Activated CD4-positive, alpha-beta T cell treated with anti-CD3 and anti-CD28 coated beads, Interleukin-2, amount 10 ng/mL, durations not matched to agents 24 days and 14 days (primary cell): Measurements from ENCODE around the gene ATR. TPM values are rescaled to one million over a fixed set of nuclear protein-coding genes. Genes with fewer than 3 reads are reported as not detected.

Experiments used
- DNase-seq: peaks from one replicate; pipeline ENCODE4 v3.0.0; 2022
- H3K27ac Mint-ChIP-seq: one replicate; pipeline ENCODE4 v1.8.0; 2022; ENCODE audit warnings: mild to moderate bottlenecking, mixed read lengths
- H3K27me3 Mint-ChIP-seq: one replicate; pipeline ENCODE4 v1.8.0; 2022; ENCODE audit warnings: mixed read lengths
- H3K36me3 Mint-ChIP-seq: one replicate; pipeline ENCODE4 v1.8.0; 2022; ENCODE audit warnings: low read depth, mild to moderate bottlenecking, mixed read lengths
- H3K4me1 Mint-ChIP-seq: one replicate; pipeline ENCODE4 v1.8.0; 2021; ENCODE audit warnings: mixed read lengths
- H3K4me3 Mint-ChIP-seq: one replicate; pipeline ENCODE4 v1.8.0; 2022; ENCODE audit warnings: mild to moderate bottlenecking, moderate library complexity, mixed read lengths
- H3K9me3 Mint-ChIP-seq: one replicate; pipeline ENCODE4 v1.8.0; 2021; ENCODE audit warnings: mixed read lengths
- intact Hi-C: fragments of 100-400 bp; cut with micrococcal nuclease; formaldehyde crosslinking; loops from one replicate; pipeline ENCODE4 v1.15.1; 2023
- total RNA-seq: library from RNA; stranded (reverse); gene quantifications from 2 replicates; pipeline ENCODE4 v1.2.3, GENCODE V29; 2022

The ATR gene
- total RNA-seq: 34.2 and 35.0 TPM in 2 replicates

DNA sequence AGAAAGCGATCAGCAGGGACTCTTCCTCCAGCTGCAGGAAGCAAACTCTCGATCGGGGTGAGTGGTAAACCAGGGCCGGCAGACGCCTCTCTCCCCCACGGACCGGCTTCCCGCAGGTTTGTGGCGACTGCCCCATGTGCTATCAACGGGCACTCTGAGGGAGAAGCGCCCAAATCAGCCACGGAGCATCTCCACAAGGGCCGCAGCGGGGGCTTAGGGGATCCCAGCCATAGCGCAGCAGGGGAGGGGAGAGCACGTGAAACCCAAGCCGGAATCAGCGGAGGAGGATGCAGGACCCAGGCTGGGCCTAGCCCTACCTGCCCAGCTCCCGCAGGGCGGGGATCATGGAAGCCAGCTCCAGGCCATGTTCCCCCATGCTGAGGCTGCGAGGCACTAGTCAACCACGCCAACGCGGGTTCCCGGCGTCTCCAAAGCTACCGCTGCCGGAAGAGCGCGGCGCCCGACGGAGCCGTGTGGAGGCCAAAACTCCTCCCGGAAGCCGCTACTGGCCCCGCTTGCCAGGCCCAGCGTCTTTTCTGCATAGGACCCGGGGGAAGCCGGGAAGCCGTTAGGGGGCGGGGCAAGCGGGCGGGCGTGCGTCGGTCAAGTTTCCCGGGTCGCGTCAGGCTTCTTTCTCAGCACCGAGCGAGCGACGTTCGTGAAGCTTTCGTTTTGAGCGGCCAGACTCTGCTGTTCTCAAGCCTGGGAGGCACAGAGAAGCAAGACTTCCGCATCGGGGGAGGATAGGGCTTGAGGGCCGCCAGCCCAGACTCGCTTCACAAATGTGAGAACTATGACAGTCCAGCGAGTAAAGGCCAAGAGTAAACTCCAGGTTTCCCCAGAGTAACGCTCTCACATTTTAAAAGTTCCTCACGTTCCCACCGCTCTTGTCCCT lies at the start of gene ATR:
ATR (minus strand) TSS at position 405 of the 895 bp plus-strand sequence; CDS start at position 376, 29 bp downstream.
- H3K4me1 Mint-ChIP-seq: peaks cover 42% of the 10 kb centered on the region
- intact Hi-C loops: loop anchor here (1.0 to 5.0 kb wide), 8 partner anchors 18 to 1394 kb away; partner anchors contain the start of genes DIPK2A, PLS1, TFDP2 and TRPC1
- DNase-seq: peak; percentile 99
- no peaks in the 10 kb centered on the region for H3K9me3 Mint-ChIP-seq
- H3K27me3 Mint-ChIP-seq: peaks cover 15% of the 10 kb centered on the region
- H3K4me3 Mint-ChIP-seq: peak within 1 kb of the TSS; percentile 99
- peaks cover 13% of the 10 kb centered on the region for H3K36me3 Mint-ChIP-seq
- H3K27ac Mint-ChIP-seq: peak within 1 kb of the TSS; percentile 99

DNA sequence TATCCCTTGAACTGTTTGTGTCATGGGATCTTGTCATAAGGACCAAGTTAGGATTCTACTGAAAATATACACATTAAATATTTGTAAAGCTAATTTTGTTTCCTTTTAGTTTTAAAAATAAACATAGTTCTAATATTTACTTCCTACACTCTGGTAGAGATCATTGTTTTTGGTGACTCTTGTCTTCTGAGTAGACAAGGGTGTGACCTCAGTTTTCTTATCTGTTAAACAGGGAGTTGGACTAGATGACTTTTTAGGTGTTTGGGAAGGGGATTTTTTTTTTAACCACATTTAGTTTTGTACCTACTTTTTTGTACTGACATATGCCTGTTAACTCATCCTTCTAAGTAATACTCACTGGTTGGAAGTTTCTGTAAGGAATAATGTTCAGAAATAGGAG lies 48.4 kb upstream of the ATR start:
- H3K4me3 Mint-ChIP-seq: no peak overlapping the region
- no peaks in the 10 kb centered on the region for H3K36me3 Mint-ChIP-seq
- no peak overlapping the region for H3K27ac Mint-ChIP-seq
- intact Hi-C loops: no loop called here
- no peak for DNase-seq
- peaks cover 4% of the 10 kb centered on the region for H3K4me1 Mint-ChIP-seq
- H3K27me3 Mint-ChIP-seq: peaks cover 6% of the 10 kb centered on the region
- H3K9me3 Mint-ChIP-seq: no peaks in the 10 kb centered on the region

GRCh38 chr3:142625153-142625440 lies 46.6 kb upstream of the ATR start:
- DNase-seq: no peak
- Mint-ChIP-seq H3K27ac (no peak overlapping the region), H3K27me3 (peaks cover 4% of the 10 kb centered on the region), H3K4me1 (peaks cover 4% of the 10 kb centered on the region), H3K36me3 (no peaks in the 10 kb centered on the region), H3K9me3 (no peaks in the 10 kb centered on the region), H3K4me3 (no peak overlapping the region)
- intact Hi-C loops: no loop called here

- no peak overlapping the region for H3K27ac Mint-ChIP-seq
- no peaks in the 10 kb centered on the region for H3K36me3 Mint-ChIP-seq
- H3K9me3 Mint-ChIP-seq: no peaks in the 10 kb centered on the region
- DNase-seq: no peak
- no peak overlapping the region for H3K4me3 Mint-ChIP-seq
- intact Hi-C loops: no loop called here
- peaks cover 4% of the 10 kb centered on the region for H3K27me3 Mint-ChIP-seq
- peaks cover 4% of the 10 kb centered on the region for H3K4me1 Mint-ChIP-seq
These were observed 46.0 kb upstream of the ATR start for GRCh38 chr3:142624341-142625152.

DNA sequence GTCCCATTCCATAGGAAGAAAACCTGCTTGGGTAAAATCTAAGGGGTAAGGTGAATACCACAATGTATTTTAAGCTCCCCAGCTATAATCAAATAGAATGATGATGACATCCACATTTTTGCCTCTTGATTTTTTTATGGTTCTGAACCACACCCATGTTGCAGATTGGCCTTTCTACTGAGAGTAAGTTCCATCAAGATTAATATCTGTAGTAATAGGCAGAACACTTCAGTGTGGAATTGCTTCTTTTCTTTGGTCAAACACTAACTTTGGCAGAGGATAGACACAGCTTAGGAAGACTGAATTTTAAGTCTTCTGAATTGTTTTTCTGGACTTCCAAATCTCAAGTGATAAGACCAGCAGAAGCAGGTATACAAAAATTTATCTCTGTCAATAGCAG lies 44.7 kb upstream of the ATR start:
- Mint-ChIP-seq H3K27me3 (peaks cover 11% of the 10 kb centered on the region), H3K36me3 (no peaks in the 10 kb centered on the region), H3K9me3 (no peaks in the 10 kb centered on the region), H3K4me1 (peaks cover 4% of the 10 kb centered on the region), H3K27ac (no peak overlapping the region), H3K4me3 (no peak overlapping the region)
- intact Hi-C loops: no loop called here
- DNase-seq: no peak

DNA sequence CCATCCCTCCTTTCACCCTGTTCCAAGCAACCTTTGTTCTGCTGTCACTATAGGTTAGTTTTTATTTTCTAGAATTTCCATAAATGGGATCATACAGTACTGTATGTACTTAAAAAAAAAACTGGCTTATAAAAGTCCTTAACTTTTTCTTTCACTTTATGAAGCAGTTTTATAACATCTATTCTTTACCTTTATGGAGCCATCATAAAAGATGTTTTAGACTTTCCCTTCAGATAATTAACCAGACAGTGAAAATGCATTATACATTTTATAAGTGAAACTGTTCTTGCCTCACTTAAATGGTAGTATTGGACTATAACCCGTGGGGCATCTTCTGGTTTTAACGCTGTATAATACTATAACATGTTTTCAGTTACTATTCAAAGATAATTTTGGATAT lies 43.9 kb upstream of the ATR start:
- Mint-ChIP-seq H3K27ac (no peak overlapping the region), H3K36me3 (no peaks in the 10 kb centered on the region), H3K9me3 (no peaks in the 10 kb centered on the region), H3K4me3 (no peak overlapping the region), H3K4me1 (peaks cover 4% of the 10 kb centered on the region), H3K27me3 (peaks cover 11% of the 10 kb centered on the region)
- DNase-seq: no peak
- intact Hi-C loops: no loop called here

DNA sequence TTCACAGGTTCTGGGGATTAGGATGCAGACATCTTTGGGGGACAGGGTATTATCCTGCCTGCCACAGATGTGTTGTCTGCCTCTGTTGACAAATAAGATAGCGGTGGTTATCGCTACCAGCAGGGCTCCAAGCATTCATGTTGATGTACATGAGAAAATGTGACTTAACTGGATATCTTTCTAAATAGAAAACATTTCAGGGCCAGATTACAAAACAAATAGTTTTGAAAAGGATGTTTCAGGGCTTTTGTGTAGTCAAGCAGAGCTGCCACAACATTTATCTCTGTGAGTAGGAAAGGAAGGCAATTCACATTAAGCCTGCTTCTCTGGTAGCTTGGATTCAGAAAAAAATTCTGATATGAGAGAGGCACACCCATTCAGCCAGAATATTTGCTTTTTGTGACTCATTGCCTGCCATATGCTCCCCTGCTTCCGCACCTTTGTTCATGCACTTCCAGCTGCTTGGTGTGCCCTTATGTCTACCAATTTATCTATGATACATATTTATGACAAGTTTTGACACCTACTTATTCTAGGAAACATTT lies 40.5 kb upstream of the ATR start:
- peaks cover 9% of the 10 kb centered on the region for H3K27me3 Mint-ChIP-seq
- H3K36me3 Mint-ChIP-seq: no peaks in the 10 kb centered on the region
- no peaks in the 10 kb centered on the region for H3K9me3 Mint-ChIP-seq
- no peaks in the 10 kb centered on the region for H3K4me1 Mint-ChIP-seq
- no peak for DNase-seq
- no peak overlapping the region for H3K27ac Mint-ChIP-seq
- H3K4me3 Mint-ChIP-seq: no peak overlapping the region
- intact Hi-C loops: no loop called here

- intact Hi-C loops: no loop called here
- no peaks in the 10 kb centered on the region for H3K36me3 Mint-ChIP-seq
- H3K27ac Mint-ChIP-seq: no peak overlapping the region
- H3K4me3 Mint-ChIP-seq: no peak overlapping the region
- DNase-seq: no peak
- H3K9me3 Mint-ChIP-seq: peaks cover under 1% of the 10 kb centered on the region
- peaks cover 7% of the 10 kb centered on the region for H3K27me3 Mint-ChIP-seq
- H3K4me1 Mint-ChIP-seq: no peaks in the 10 kb centered on the region
These were observed 36.6 kb upstream of the ATR start for GRCh38 chr3:142615171-142615570.

DNA sequence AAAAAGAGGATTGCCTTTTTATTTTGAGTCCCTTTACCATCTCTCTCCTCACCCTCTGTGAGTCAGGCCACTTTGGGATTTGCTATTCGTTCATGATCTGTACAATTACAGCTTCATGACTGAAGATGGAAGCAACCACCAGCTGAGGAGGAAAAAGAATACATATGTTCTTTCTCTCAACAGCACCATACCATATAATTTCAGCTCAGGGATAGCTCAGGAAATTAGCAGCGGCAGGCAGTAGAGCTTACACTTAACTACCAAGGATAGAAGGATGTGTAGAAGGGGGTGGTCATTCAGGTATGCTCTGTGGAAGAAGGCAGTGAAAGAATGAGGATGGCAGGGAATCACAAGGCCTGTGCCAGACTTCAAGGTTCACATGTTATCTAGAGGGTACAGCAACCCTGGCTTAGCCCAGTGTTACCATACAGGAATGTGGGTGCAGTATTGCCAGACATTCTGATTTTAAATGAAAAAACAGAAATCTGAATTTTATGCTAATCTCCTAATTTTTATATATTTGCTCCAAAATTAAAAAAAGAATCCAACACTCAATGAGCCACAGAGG lies 35.6 kb upstream of the ATR start:
- peaks cover 3% of the 10 kb centered on the region for H3K27me3 Mint-ChIP-seq

DNA sequence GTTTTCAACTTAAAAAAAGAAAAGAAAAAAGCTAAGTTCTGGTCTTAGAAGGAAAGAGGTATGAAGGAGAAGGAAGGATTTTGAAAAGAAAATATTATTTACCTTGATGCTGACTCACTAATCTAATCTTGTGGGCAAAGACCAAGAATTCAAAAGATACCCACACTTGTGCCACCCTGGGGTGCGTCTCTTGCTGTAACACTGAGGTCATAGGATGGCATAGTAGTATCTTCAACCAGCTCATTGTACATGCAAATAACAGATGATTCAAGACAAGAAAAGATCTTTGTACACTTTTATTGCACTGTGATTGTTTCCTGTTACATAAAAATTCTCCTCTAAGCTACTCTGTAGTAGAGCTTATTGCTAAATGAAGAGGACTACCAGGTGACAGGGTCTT lies 35.0 kb upstream of the ATR start:
- no peak for DNase-seq
- H3K27ac Mint-ChIP-seq: no peak overlapping the region
- H3K36me3 Mint-ChIP-seq: no peaks in the 10 kb centered on the region
- no peaks in the 10 kb centered on the region for H3K4me1 Mint-ChIP-seq
- peaks cover 3% of the 10 kb centered on the region for H3K9me3 Mint-ChIP-seq
- intact Hi-C loops: no loop called here
- H3K4me3 Mint-ChIP-seq: no peak overlapping the region
- peaks cover under 1% of the 10 kb centered on the region for H3K27me3 Mint-ChIP-seq

More for the DNA sequence above, 35.6 kb upstream of the ATR start:
- Mint-ChIP-seq H3K27ac (no peak overlapping the region), H3K9me3 (peaks cover 3% of the 10 kb centered on the region), H3K4me3 (no peak overlapping the region), H3K4me1 (no peaks in the 10 kb centered on the region), H3K36me3 (no peaks in the 10 kb centered on the region)
- no peak for DNase-seq
- intact Hi-C loops: no loop called here

DNA sequence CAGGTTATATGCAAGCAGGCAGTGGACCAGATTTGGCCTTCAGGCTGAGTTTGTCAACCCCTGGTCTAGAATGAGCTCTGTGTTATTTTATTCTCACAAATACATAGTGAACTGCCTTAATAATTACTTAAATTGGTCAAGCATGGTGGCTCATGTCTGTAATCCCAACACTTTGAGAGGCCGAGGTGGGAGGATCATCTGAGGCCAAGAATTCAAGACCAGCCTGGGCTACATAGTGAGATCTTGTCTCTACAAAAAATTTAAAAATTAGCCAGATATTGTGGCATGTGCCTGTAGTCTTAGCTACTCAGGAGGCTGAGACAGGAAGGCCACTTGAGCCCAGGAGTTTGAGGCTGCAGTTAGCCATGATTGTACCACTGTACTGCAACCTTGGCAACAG lies 32.7 kb upstream of the ATR start:
- intact Hi-C loops: no loop called here

DNA sequence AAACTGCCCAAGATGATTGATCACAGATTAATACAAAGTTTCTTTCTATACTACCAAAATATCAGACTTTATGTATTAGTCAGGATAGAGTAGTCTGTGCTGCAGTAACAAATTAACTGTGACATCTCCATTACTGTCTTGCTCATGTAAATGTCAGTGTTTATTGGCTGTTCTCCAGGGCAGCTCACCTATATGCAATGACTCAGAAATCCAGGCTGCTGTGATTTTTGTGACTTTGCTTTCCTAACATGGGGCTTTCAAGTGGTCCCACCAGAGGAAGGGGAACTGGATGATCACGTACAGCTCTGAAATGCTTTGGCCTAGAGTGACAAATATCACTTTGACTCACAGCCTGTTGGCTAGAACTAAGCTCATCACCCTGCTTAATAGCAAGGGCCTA lies 30.6 kb upstream of the ATR start:
- Mint-ChIP-seq H3K27me3 (no peaks in the 10 kb centered on the region), H3K36me3 (no peaks in the 10 kb centered on the region), H3K27ac (no peak overlapping the region), H3K4me1 (no peaks in the 10 kb centered on the region), H3K9me3 (peaks cover 3% of the 10 kb centered on the region), H3K4me3 (no peak overlapping the region)
- no peak for DNase-seq
- intact Hi-C loops: no loop called here

More for the DNA sequence above, 32.7 kb upstream of the ATR start:
- Mint-ChIP-seq H3K4me3 (no peak overlapping the region), H3K36me3 (no peaks in the 10 kb centered on the region), H3K9me3 (peaks cover 3% of the 10 kb centered on the region), H3K27ac (no peak overlapping the region), H3K27me3 (no peaks in the 10 kb centered on the region), H3K4me1 (no peaks in the 10 kb centered on the region)
- no peak for DNase-seq

- Mint-ChIP-seq H3K27ac (no peak overlapping the region), H3K27me3 (no peaks in the 10 kb centered on the region), H3K4me3 (no peak overlapping the region), H3K9me3 (peaks cover 3% of the 10 kb centered on the region), H3K36me3 (no peaks in the 10 kb centered on the region), H3K4me1 (no peaks in the 10 kb centered on the region)
- intact Hi-C loops: no loop called here
- no peak for DNase-seq
These were observed 30.1 kb upstream of the ATR start for GRCh38 chr3:142608631-142609030.

DNA sequence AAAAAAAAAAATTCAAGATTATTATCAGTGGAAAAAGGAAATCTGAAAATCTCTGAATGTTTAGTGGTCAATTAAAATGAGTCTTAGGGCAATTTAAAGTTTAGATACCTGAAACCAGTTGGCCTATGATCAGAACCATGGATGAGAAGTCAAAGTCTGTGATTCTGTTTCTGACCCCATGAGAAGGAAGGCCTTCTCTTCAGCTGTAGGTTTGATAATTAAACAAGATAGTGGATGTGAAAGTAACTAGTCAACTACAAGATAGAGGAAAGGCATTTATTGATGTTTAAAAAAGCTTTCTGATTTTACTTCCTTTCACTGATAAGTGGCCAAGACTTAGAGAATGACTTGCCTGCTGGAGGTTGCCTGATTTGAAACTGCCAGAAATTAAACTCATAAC lies 26.4 kb upstream of the ATR start:
- Mint-ChIP-seq H3K27ac (no peak overlapping the region), H3K4me3 (no peak overlapping the region), H3K27me3 (no peaks in the 10 kb centered on the region), H3K4me1 (no peaks in the 10 kb centered on the region), H3K9me3 (peaks cover under 1% of the 10 kb centered on the region), H3K36me3 (no peaks in the 10 kb centered on the region)
- DNase-seq: no peak
- intact Hi-C loops: no loop called here
